SK-MEL-5 (cell line): ENCODE measurements around the gene BMP7. TPM values are rescaled to one million over a fixed set of nuclear protein-coding genes. Genes with fewer than 3 reads are reported as not detected.

Source experiments
- DNase-seq: peaks from one replicate; pipeline ENCODE4 v3.0.0-alpha.2; 2016; ENCODE audit warnings: low read depth, low spot score
- in situ Hi-C: cut with HindIII; loops from 2 replicates; pipeline ENCODE4 v1.10.0; 2016; ENCODE audit warnings: low sequenced_read_pairs, high pct_unique_total_duplicates, low pct_unique_long_range_greater_than_20kb
- total RNA-seq: library from RNA; depleted of rRNA; stranded (reverse); fragments of >200 nt; shearing (Covaris generic); gene quantifications from 2 replicates; pipeline ENCODE4 v1.2.3, GENCODE V29; 2014

The BMP7 gene
- total RNA-seq, 1 experiment from 2014 or later: 6.8 TPM

- no peak for DNase-seq
- in situ Hi-C loops: no loop called here
Measured at GRCh38 chr20:57142667-57143066, 123.8 kb downstream of the BMP7 start.

GRCh38 chr20:57141492-57141891 is 124.9 kb downstream of the BMP7 start:
- in situ Hi-C loops: no loop called here
- no peak for DNase-seq

- in situ Hi-C loops: no loop called here
- DNase-seq: no peak
Measured at GRCh38 chr20:57140416-57140965, 126.0 kb downstream of the BMP7 start.

GRCh38 chr20:57139342-57140093 is 126.9 kb downstream of the BMP7 start:
- in situ Hi-C loops: no loop called here
- no peak for DNase-seq

GRCh38 chr20:57138198-57138995 is 128.0 kb downstream of the BMP7 start:
- no peak for DNase-seq
- in situ Hi-C loops: no loop called here

- in situ Hi-C loops: no loop called here
- no peak for DNase-seq
Measured at GRCh38 chr20:57137676-57138075, 128.8 kb downstream of the BMP7 start.

GRCh38 chr20:57136734-57137133 is 129.7 kb downstream of the BMP7 start:
- no peak for DNase-seq
- in situ Hi-C loops: no loop called here

GRCh38 chr20:57135875-57136274 is 130.6 kb downstream of the BMP7 start:
- in situ Hi-C loops: no loop called here

GRCh38 chr20:57134804-57135203 is 131.6 kb downstream of the BMP7 start:
- no peak for DNase-seq
- in situ Hi-C loops: no loop called here

More at GRCh38 chr20:57135875-57136274, 130.6 kb downstream of the BMP7 start:
- DNase-seq: no peak

GRCh38 chr20:57133926-57134650 is 132.4 kb downstream of the BMP7 start:
- in situ Hi-C loops: no loop called here
- DNase-seq: no peak

- in situ Hi-C loops: no loop called here
- DNase-seq: no peak
Measured at GRCh38 chr20:57131601-57132391, 134.6 kb downstream of the BMP7 start.

GRCh38 chr20:57131077-57131476 is 135.4 kb downstream of the BMP7 start:
- no peak for DNase-seq
- in situ Hi-C loops: no loop called here

- DNase-seq: no peak
- in situ Hi-C loops: no loop called here
Measured at GRCh38 chr20:57130160-57130772, 136.2 kb downstream of the BMP7 start.

- in situ Hi-C loops: no loop called here
- DNase-seq: no peak
Measured at GRCh38 chr20:57129303-57129702, 137.1 kb downstream of the BMP7 start.

GRCh38 chr20:57128044-57128757 is 138.2 kb downstream of the BMP7 start:
- in situ Hi-C loops: no loop called here
- DNase-seq: no peak

- DNase-seq: no peak
- in situ Hi-C loops: no loop called here
Measured at GRCh38 chr20:57126481-57127092, 139.9 kb downstream of the BMP7 start.
